GM15510 (cell line): ENCODE results near the gene GNG7.

Experiments used
- POLR2A ChIP-seq: IDR thresholded peaks from 3 replicates; pipeline ENCODE4 v1.6.1; 2011; ENCODE audit warnings: borderline replicate concordance; ENCODE audit not compliant: insufficient read length; ENCODE audit errors: extremely low read depth

The GNG7 gene

GRCh38 chr19:2719920-2720776 lies 17.7 kb upstream of the GNG7 start:
- no peak for TF ChIP-seq POLR2A

GRCh38 chr19:2719232-2719735 lies 16.8 kb upstream of the GNG7 start:
- TF ChIP-seq POLR2A = no peak

- TF ChIP-seq POLR2A = no peak
Observed at GRCh38 chr19:2717638-2718541, 15.4 kb upstream of the GNG7 start.

- no peak for TF ChIP-seq POLR2A
Observed at GRCh38 chr19:2716722-2717637, 14.5 kb upstream of the GNG7 start.

- no peak for TF ChIP-seq POLR2A
Observed at GRCh38 chr19:2716275-2716650, 13.8 kb upstream of the GNG7 start.

GRCh38 chr19:2715470-2716274 lies 13.2 kb upstream of the GNG7 start:
- TF ChIP-seq POLR2A = no peak

GRCh38 chr19:2714531-2715269 lies 12.2 kb upstream of the GNG7 start:
- TF ChIP-seq POLR2A = no peak

- no peak for TF ChIP-seq POLR2A
Observed at GRCh38 chr19:2711875-2712205, 9.3 kb upstream of the GNG7 start.

GRCh38 chr19:2711172-2711874 lies 8.8 kb upstream of the GNG7 start:
- no peak for TF ChIP-seq POLR2A

GRCh38 chr19:2706251-2706650 lies 3.8 kb upstream of the GNG7 start:
- TF ChIP-seq POLR2A = no peak

- TF ChIP-seq POLR2A = no peak
Observed at GRCh38 chr19:2703691-2704216, 1.3 kb upstream of the GNG7 start.

GRCh38 chr19:2703077-2703437 lies 563 bp upstream of the GNG7 start:
- TF ChIP-seq POLR2A = no peak
